HepG2 (cell line): ENCODE results near the gene ETFB. TPM values are rescaled to one million over a fixed set of nuclear protein-coding genes. Genes with fewer than 3 reads are reported as not detected.

Experiments used
- BCLAF1 ChIP-seq: fragments of 450-650 bp; IDR thresholded peaks from 2 replicates; pipeline ENCODE4 v1.6.1; 2017; ENCODE audit warnings: mild to moderate bottlenecking
- E2F1 ChIP-seq: sonication (generic); formaldehyde crosslinking; IDR thresholded peaks from 2 replicates; pipeline ENCODE4 v1.5.0; 2020; ENCODE audit warnings: missing genetic modification reagents
- FOXO4 ChIP-seq: sonication (generic); formaldehyde crosslinking; conservative IDR thresholded peaks from 2 replicates; pipeline ENCODE4 v1.8.1; 2023; ENCODE audit warnings: missing genetic modification reagents
- IKZF1 ChIP-seq: fragments of 450-650 bp; IDR thresholded peaks from 2 replicates; pipeline ENCODE4 v1.7.1; 2016
- IRF2 ChIP-seq: IDR thresholded peaks from 2 replicates; pipeline ENCODE4 v1.6.1; 2018; ENCODE audit warnings: missing genetic modification reagents, missing compliant biosample characterization
- ISX ChIP-seq: sonication (generic); formaldehyde crosslinking; conservative IDR thresholded peaks from 2 replicates; pipeline ENCODE4 v1.5.0; 2020; ENCODE audit warnings: missing genetic modification reagents
- REL ChIP-seq: sonication (generic); formaldehyde crosslinking; conservative IDR thresholded peaks from 2 replicates; pipeline ENCODE4 v1.8.0; 2022; ENCODE audit warnings: mild to moderate bottlenecking, missing genetic modification reagents, moderate library complexity
- TRAFD1 ChIP-seq: sonication (generic); formaldehyde crosslinking; IDR thresholded peaks from 2 replicates; pipeline ENCODE4 v1.5.1; 2020; ENCODE audit warnings: missing genetic modification reagents, mild to moderate bottlenecking, borderline replicate concordance
- ZNF549 ChIP-seq: sonication (generic); formaldehyde crosslinking; IDR thresholded peaks from 2 replicates; pipeline ENCODE4 v1.5.0; 2020; ENCODE audit warnings: missing genetic modification reagents
- ZNF773 ChIP-seq: sonication (generic); formaldehyde crosslinking; IDR thresholded peaks from 2 replicates; pipeline ENCODE4 v1.4.0; 2020; ENCODE audit warnings: missing genetic modification reagents, borderline replicate concordance
- ZSCAN30 ChIP-seq: sonication (generic); formaldehyde crosslinking; IDR thresholded peaks from 2 replicates; pipeline ENCODE4 v1.5.0; 2020; ENCODE audit warnings: mild to moderate bottlenecking, missing genetic modification reagents
- polyA plus RNA-seq, 8 experiments: library from polyadenylated mRNA; depleted of rRNA in 3 of 8; stranded (reverse) in 7 of 8; unstranded in 1 of 8; fragments of >200 nt; fragmentation: Illumina TruSeq in 4 of 8; extraction: Trizol in 4 of 8; gene quantifications; 2 replicates each; pipeline versions ENCODE4 v1.2.1 to v1.2.3, GENCODE V29; 2011 to 2016; ENCODE audit warnings: low read depth in 4 of 8, missing spikeins in 1 of 8, mixed read lengths in 1 of 8; ENCODE audit not compliant: insufficient read depth in 1 of 8
- total RNA-seq, 5 experiments: library from RNA; depleted of rRNA; stranded (reverse); fragments of >200 nt; fragmentation: Illumina TruSeq; extraction: Trizol; gene quantifications; 2 replicates each; pipeline ENCODE4 v1.2.3, GENCODE V29; 2016; ENCODE audit warnings: low read depth in 1 of 5
- TF ChIP-seq, protein P1 (sequence below): sonication (generic); formaldehyde crosslinking; IDR thresholded peaks from 2 replicates; pipeline ENCODE4 v1.4.0; 2020; ENCODE audit warnings: missing genetic modification reagents
- TF ChIP-seq, protein P2 (sequence below): sonication (generic); formaldehyde crosslinking; IDR thresholded peaks from 2 replicates; pipeline ENCODE4 v1.5.0; 2020; ENCODE audit warnings: mild to moderate bottlenecking, missing genetic modification reagents, borderline replicate concordance

The ETFB gene
- total and polyA plus RNA-seq, 2 of the 13 experiments (the other 11 are each of a cell fraction or from before 2014, with no cell fraction given): 678 to 1,314 TPM

DNA sequence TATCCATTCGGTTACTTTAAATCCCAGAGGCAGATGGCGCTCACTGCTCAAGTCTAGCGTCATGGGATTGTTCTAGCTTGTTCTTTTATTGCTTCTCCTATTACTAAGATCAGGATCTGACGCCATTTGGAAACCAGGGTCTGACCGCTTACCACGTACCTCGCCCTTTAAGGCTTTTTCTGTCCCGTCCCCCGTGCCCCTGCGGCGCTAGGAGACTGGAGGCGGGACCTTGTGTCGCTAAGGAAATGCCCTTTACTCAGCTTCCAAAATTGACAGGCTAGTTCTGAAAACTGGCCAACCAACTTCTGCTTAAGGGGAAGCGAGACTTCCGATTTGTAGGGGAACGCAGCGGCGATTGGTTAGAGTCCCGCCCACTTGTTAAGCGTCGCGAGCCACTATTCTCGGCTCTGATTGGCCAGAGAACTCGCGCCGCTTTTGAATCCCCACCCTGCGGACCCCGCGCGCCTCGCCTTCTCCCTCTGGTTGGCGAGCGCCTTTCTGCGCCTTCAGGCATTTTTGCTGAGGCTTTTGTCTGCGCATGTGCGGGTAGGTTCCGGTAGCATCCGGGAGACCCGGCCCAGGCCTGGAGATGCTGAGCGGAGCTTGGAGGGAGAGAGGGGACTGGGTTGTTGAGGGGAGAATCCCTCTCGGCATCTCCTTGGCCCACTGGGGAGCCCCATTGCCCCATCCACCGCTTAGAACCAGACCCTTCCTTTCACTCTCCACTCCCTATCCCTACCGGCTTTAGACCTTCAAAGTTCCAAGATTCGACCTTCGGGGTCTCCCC is 28.1 kb upstream of the ETFB start (continued):
- TF ChIP-seq ZNF773 (CRISPR knock-in tag) (no peak), REL (CRISPR knock-in tag) (0 out of 2 replicates have a peak, but pooled peaks have one; percentile 90), FOXO4 (CRISPR knock-in tag) (no peak), IKZF1 (no peak), BCLAF1 (no peak), ZSCAN30 (CRISPR knock-in tag) (no peak), ZNF549 (CRISPR knock-in tag) (no peak), ISX (CRISPR knock-in tag) (no peak), IRF2 (CRISPR knock-in tag) (0 out of 2 replicates have a peak, but pooled peaks have one; percentile 7), TRAFD1 (CRISPR knock-in tag) (no peak), E2F1 (CRISPR knock-in tag) (peak; percentile 98)
- TF ChIP-seq, protein P1, sequence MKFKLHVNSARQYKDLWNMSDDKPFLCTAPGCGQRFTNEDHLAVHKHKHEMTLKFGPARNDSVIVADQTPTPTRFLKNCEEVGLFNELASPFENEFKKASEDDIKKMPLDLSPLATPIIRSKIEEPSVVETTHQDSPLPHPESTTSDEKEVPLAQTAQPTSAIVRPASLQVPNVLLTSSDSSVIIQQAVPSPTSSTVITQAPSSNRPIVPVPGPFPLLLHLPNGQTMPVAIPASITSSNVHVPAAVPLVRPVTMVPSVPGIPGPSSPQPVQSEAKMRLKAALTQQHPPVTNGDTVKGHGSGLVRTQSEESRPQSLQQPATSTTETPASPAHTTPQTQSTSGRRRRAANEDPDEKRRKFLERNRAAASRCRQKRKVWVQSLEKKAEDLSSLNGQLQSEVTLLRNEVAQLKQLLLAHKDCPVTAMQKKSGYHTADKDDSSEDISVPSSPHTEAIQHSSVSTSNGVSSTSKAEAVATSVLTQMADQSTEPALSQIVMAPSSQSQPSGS (CRISPR knock-in tag): no peak
- TF ChIP-seq, protein P2, sequence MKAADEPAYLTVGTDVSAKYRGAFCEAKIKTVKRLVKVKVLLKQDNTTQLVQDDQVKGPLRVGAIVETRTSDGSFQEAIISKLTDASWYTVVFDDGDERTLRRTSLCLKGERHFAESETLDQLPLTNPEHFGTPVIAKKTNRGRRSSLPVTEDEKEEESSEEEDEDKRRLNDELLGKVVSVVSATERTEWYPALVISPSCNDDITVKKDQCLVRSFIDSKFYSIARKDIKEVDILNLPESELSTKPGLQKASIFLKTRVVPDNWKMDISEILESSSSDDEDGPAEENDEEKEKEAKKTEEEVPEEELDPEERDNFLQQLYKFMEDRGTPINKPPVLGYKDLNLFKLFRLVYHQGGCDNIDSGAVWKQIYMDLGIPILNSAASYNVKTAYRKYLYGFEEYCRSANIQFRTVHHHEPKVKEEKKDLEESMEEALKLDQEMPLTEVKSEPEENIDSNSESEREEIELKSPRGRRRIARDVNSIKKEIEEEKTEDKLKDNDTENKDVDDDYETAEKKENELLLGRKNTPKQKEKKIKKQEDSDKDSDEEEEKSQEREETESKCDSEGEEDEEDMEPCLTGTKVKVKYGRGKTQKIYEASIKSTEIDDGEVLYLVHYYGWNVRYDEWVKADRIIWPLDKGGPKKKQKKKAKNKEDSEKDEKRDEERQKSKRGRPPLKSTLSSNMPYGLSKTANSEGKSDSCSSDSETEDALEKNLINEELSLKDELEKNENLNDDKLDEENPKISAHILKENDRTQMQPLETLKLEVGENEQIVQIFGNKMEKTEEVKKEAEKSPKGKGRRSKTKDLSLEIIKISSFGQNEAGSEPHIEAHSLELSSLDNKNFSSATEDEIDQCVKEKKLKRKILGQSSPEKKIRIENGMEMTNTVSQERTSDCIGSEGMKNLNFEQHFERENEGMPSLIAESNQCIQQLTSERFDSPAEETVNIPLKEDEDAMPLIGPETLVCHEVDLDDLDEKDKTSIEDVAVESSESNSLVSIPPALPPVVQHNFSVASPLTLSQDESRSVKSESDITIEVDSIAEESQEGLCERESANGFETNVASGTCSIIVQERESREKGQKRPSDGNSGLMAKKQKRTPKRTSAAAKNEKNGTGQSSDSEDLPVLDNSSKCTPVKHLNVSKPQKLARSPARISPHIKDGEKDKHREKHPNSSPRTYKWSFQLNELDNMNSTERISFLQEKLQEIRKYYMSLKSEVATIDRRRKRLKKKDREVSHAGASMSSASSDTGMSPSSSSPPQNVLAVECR (CRISPR knock-in tag): peak; percentile 85
